Measurements from ENCODE around the gene FUCA1.
"Not testable (repeated sequence)": the region's sequence is repeated elsewhere in the genome, so short reads cannot be mapped to it uniquely, and the experiment has no call there.

GRCh38 chr1:23900017-23900416, 31.9 kb upstream of the FUCA1 start:
- TF ChIP-seq CTCF, EP300, POLR2AphosphoS5 (IDR thresholded peaks at IDR 0.05): not testable (repeated sequence)

All from gastroesophageal sphincter (tissue), 3 donors.